T-helper 17 cell (primary cell): ENCODE data around the gene CCDC148. TPM values are rescaled to one million over a fixed set of nuclear protein-coding genes. Genes with fewer than 3 reads are reported as not detected.

Source experiments
- ATAC-seq: fragments of 150-1000 bp; cut with Tn5 transposase; 2 replicates; pipeline ENCODE4 v1.10.0; 2021; ENCODE audit warnings: mild to moderate bottlenecking, moderate library complexity
- DNase-seq, 3 donors: peaks; one replicate each; pipeline versions ENCODE4 v3.0.0 to v3.0.0-alpha.2; 2020 to 2021
- H3K9me3 ChIP-seq: one replicate; pipeline ENCODE4 v1.7.0; 2013; ENCODE audit warnings: low read length, mild to moderate bottlenecking; ENCODE audit not compliant: control insufficient read depth, poor library complexity, severe bottlenecking
- H3K27ac Mint-ChIP-seq: one replicate; pipeline ENCODE4 v1.8.0; 2022; ENCODE audit warnings: mild to moderate bottlenecking, moderate library complexity, mixed read lengths
- H3K27me3 Mint-ChIP-seq: one replicate; pipeline ENCODE4 v1.8.0; 2022; ENCODE audit warnings: mixed read lengths
- H3K36me3 Mint-ChIP-seq: one replicate; pipeline ENCODE4 v1.8.0; 2022; ENCODE audit warnings: low read depth, mixed read lengths
- H3K4me1 Mint-ChIP-seq: one replicate; pipeline ENCODE4 v1.8.0; 2022; ENCODE audit warnings: mild to moderate bottlenecking, mixed read lengths
- H3K4me3 Mint-ChIP-seq: one replicate; pipeline ENCODE4 v1.8.0; 2022; ENCODE audit warnings: mild to moderate bottlenecking, moderate library complexity, mixed read lengths
- total RNA-seq, 4 donors: library from RNA in 2 of 4; stranded (reverse) in 2 of 4; gene quantifications; one replicate each; pipeline ENCODE4 v1.2.3 and lab custom pipeline; 2022 to 2026

CCDC148 gene
- total RNA-seq, 2 donors from 2014 or later = not detected

DNA sequence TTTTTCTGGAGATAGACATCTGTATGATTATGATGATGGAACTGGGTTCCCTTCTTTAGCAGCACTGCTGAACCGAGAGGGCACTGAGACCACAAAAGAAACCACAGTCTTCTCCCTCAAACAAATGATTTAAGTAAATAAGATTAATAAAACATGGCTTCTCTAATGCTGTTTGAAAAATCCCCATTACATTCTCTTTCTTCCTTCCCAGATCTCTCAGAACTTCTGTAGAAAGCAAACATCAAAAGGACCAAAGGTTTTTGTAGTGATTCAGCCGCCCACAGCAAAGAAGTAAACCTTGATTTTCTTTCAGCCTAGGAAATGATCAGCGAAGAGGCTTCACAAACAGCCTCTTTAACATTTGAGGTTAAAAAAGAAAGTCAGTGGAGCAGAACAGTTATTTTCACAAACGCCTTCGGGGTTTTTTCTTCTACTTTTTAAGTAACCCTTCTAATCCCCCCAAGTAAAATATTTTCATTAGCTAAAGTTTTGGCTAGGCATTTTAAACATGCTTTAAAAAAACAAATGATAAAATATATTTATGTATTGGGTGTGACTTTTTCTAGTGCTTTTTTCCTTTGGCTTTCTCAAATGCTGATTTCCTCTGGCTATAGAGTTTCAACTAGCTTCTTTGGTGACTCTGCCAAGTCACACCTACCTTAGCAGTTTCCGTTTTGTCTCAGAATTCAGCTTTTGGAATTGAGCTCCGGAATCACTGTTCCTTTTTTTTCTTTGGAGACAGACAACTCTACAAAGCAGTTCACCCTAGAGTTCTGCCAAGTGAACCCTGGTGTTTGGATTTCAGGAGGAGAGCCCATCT, 265.3 kb downstream of the CCDC148 start:
- Mint-ChIP-seq H3K36me3 (no peaks in the 10 kb centered on the region), H3K4me1 (peaks cover 11% of the 10 kb centered on the region), H3K27ac (peak overlapping the region; percentile 41), H3K27me3 (peaks cover 6% of the 10 kb centered on the region), H3K4me3 (peak overlapping the region; percentile 28)
- ATAC-seq (peak; percentile 86), DNase-seq (no peak)
- H3K9me3 ChIP-seq = no peaks in the 10 kb centered on the region

DNA sequence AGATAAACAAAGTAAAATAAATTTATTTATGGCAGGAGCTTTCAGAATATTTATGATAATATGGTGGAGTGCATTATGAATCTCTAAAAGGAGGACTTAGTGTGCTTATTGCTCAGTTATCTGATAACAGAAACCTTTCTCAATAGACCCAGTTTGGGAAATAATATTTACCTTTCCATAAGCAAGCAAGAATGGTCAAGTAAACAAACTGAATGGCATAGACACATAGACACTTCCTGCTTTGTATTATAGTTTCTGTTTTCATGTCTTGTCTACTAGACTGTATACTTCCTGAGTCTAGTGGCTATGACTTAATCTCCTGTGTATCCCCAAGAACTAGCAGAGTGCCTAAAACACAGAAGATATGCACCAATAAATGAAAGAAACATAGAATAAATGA, 267.0 kb downstream of the CCDC148 start:
- Mint-ChIP-seq H3K4me3 (no peak overlapping the region), H3K36me3 (no peaks in the 10 kb centered on the region), H3K27me3 (peaks cover 11% of the 10 kb centered on the region), H3K27ac (no peak overlapping the region), H3K4me1 (peaks cover 11% of the 10 kb centered on the region)
- no peaks in the 10 kb centered on the region for H3K9me3 ChIP-seq
- DNase-seq = no peak
- peak; percentile 26 for ATAC-seq

DNA sequence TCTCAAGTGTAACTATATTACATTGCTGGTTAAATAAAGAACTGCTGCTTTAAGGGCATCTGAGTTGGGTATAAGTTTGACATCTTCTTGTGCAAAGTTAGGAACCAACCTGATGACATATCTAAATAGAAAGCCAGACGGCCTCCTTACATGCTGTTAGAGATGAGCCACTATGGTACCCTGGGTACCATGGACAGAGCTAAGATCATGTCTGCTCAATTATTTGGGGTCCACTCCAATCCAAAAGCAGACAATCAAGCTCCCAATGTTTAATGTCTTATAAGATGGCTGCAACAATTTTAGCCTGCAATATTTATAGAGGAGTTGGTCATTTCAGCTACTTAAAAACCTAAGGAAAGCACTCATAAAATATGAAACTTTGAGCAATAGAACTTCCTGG, 268.6 kb downstream of the CCDC148 start:
- DNase-seq (no peak), ATAC-seq (no peak)
- no peaks in the 10 kb centered on the region for H3K9me3 ChIP-seq
- Mint-ChIP-seq H3K27me3 (peaks cover 11% of the 10 kb centered on the region), H3K4me3 (no peak overlapping the region), H3K27ac (no peak overlapping the region), H3K36me3 (no peaks in the 10 kb centered on the region), H3K4me1 (peaks cover 13% of the 10 kb centered on the region)

DNA sequence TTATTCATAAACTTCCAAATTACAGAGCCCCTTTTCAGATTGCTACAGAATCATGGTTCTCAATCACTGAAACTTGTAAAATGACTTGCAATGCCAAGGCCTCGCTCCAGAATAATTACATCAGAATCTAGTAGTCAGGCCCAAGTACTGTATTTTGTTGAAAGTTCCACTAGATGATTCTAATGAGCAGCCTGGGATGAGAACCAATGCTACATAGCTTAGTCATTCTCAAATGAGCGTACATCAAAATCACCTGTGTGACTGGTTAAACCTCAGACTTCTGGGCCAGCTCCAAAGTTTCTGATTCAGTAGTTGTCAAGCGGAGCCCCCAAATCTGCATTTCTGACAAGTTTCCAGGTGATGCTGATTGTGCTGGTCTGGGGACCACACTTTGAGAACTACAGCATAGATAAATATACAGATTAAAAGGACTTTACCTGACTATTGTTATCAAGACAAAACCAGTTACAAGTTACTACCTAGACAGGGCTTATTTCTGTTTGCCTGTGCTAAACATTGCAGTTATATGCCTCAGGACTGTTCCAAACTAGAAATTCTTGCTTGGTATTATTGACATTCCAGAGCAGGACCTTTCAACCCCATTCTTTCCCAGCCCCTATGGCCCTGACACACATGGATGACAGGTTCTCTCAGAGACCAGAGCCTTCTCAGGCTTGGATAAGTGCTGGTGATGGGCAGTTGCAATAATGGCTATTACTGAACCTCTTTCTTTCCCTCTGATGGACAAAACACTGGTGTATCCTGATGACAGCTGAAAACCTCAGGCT, 271.8 kb downstream of the CCDC148 start:
- Mint-ChIP-seq H3K36me3 (peaks cover 6% of the 10 kb centered on the region), H3K27me3 (peaks cover 38% of the 10 kb centered on the region), H3K4me3 (no peak overlapping the region), H3K27ac (no peak overlapping the region), H3K4me1 (peaks cover 8% of the 10 kb centered on the region)
- no peaks in the 10 kb centered on the region for H3K9me3 ChIP-seq
- DNase-seq (no peak), ATAC-seq (no peak)

DNA sequence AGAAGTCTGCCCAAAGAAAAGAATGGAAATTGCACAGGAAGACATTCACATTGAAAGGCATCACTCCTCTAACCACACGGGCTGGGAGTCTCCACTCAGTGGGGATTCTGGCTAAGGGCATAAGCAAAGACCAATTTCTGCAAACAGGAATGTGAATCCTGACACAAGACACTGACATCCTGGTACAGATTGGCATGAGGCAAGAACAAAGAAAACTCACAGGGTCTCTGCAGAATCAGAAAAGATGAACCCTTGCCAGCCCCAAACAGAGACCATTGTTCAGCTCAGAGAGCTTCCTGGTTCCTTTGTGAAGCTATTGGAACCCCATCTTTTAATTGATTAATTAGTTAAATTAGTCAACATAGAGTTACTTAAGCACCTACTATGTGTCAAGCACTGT, 272.6 kb downstream of the CCDC148 start:
- DNase-seq = no peak
- Mint-ChIP-seq H3K36me3 (peaks cover 6% of the 10 kb centered on the region), H3K4me3 (no peak overlapping the region), H3K27me3 (peaks cover 39% of the 10 kb centered on the region), H3K27ac (no peak overlapping the region), H3K4me1 (peaks cover 6% of the 10 kb centered on the region)
- no peaks in the 10 kb centered on the region for H3K9me3 ChIP-seq
- ATAC-seq = no peak

DNA sequence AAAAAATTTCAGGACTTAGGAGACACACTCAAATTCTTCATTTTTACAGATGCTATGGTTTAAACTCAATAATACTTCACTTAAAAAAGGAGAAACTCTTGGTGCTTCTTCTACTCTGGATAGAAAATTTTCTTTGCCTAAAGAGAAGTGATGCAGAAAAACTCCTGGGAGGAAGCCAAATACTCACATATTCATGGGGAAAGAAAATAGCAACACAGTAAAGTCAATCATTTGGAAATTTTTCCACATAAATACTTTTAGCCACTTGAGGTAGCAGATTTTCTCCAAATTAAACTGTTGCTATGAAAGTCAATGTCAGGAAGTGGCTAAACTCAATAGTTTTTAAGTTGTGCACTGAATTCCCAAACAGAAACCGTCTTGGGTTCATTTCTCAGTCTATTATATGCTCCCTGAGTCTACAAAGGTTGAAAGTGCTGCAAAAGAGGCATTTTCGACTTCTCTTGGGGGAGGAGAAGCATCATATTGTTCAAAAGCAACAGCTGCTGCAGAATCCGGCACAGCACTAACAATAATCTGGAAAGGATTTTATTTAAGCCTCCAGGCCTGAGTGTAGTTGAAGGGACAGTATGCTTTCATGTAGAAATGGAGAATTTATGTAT, 273.8 kb downstream of the CCDC148 start:
- peaks cover 6% of the 10 kb centered on the region for H3K36me3 Mint-ChIP-seq
- ATAC-seq (no peak), DNase-seq (no peak)
- H3K4me3 Mint-ChIP-seq = no peak overlapping the region
- H3K27me3 Mint-ChIP-seq = peaks cover 50% of the 10 kb centered on the region
- H3K4me1 Mint-ChIP-seq = peaks cover 6% of the 10 kb centered on the region
- no peak overlapping the region for H3K27ac Mint-ChIP-seq
- H3K9me3 ChIP-seq = no peaks in the 10 kb centered on the region

DNA sequence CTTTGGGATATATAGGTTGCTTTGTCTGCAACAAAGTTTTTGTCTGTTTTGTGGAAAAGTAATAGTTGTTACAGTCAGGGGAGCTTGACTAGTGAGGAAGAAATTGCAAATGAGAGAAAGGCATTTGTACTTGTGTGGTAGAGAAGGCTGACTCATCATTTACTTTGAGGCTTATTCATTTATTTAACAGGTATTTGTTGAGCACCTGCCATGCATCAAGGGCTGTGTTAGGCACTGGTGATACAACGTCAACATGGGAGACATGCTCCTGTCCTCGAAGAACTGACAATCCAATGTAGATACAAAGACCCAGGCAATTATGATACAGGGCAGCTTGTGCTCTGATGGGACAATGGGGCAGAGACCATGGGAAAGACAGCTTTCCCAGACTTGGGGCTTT, 275.4 kb downstream of the CCDC148 start:
- peaks cover 6% of the 10 kb centered on the region for H3K36me3 Mint-ChIP-seq
- peaks cover 51% of the 10 kb centered on the region for H3K27me3 Mint-ChIP-seq
- H3K4me1 Mint-ChIP-seq = peaks cover 6% of the 10 kb centered on the region
- H3K9me3 ChIP-seq = no peaks in the 10 kb centered on the region
- no peak overlapping the region for H3K4me3 Mint-ChIP-seq
- no peak overlapping the region for H3K27ac Mint-ChIP-seq
- no peak for ATAC-seq
- DNase-seq = no peak

DNA sequence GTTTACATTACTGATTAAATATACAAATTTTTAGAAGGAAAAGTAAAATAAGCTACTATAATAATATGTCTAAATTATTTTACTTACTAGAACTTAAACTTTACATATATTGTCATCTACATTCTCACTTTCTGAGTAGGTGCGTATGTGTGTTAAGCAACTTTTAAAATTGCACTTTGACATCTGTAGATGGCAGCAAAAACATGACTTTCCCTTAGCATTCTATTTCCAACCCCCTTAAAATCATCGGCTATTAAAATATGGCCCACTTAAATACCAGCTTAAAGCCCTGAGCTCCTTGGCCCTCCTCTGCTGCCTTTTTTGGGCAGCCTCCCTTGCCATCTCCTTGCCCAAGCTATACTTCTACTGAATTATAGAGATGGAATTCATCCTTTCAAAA, 276.9 kb downstream of the CCDC148 start:
- H3K36me3 Mint-ChIP-seq = peaks cover 8% of the 10 kb centered on the region
- ATAC-seq = no peak
- H3K4me3 Mint-ChIP-seq = no peak overlapping the region
- peaks cover 6% of the 10 kb centered on the region for H3K4me1 Mint-ChIP-seq
- DNase-seq = no peak
- H3K27ac Mint-ChIP-seq = no peak overlapping the region
- H3K9me3 ChIP-seq = no peaks in the 10 kb centered on the region
- peaks cover 52% of the 10 kb centered on the region for H3K27me3 Mint-ChIP-seq

DNA sequence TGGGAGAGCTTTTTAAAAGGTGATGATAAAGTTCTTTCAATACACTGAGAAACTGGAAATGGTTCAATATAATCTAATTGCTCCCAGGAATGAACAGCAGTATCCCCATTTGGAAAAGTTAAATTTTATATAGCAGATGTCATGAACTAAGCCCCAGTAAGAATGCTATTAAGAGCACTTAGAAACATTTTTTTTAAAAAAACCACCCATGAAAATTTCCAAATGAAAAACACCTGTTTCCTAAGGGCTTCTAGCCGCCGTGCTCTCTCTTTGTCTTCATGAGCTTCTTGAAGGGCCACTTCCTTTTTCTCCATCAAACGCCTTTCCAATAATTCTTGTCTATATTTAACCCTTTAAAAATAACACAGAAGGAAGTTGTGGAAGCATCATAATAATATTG, 277.9 kb downstream of the CCDC148 start:
- Mint-ChIP-seq H3K36me3 (peaks cover 8% of the 10 kb centered on the region), H3K27me3 (peaks cover 52% of the 10 kb centered on the region), H3K27ac (no peak overlapping the region), H3K4me3 (no peak overlapping the region), H3K4me1 (peaks cover 6% of the 10 kb centered on the region)
- DNase-seq (no peak), ATAC-seq (no peak)
- H3K9me3 ChIP-seq = no peaks in the 10 kb centered on the region

DNA sequence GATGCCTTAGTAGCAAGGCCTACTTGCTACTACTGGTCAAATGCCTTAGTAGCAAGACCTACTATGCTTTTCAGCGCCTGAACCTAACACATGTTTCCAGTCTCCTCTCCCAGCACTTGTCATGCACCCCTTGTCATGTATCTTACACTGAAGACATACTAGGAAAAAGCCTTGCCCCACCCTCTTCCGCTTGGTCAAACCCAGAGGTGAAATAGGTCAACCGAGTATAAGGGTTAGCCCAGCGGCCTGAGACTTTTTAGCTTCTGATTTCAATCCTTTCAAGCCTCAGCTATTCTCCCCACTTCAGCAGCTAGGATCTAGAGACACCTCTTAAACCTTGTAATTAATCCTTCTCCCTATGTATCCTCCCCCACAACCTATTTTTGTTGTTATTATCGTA, 281.6 kb downstream of the CCDC148 start:
- no peaks in the 10 kb centered on the region for H3K9me3 ChIP-seq
- DNase-seq = no peak
- Mint-ChIP-seq H3K4me1 (peaks cover 2% of the 10 kb centered on the region), H3K36me3 (peaks cover 4% of the 10 kb centered on the region), H3K4me3 (no peak overlapping the region), H3K27ac (no peak overlapping the region), H3K27me3 (peaks cover 43% of the 10 kb centered on the region)
- no peak for ATAC-seq

DNA sequence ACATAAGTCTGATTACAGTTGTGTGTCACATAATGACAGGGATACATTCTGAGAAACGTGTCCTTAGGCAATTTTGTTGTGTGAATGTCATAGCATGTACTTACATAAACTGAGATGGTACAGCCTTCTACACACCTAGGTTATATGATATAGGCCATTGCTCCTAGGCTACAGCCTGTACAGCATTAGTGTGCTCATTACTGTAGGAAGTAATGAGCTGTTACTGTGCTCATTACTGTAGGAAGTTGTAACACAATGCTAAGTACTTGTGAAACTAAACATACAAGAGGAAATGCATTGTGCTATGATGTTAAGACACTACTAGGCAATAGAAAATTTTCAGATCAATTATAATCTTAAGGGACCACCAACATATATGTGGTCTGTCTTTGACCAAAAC, 282.1 kb downstream of the CCDC148 start:
- no peak for DNase-seq
- no peak for ATAC-seq
- H3K9me3 ChIP-seq = no peaks in the 10 kb centered on the region
- H3K4me1 Mint-ChIP-seq = no peaks in the 10 kb centered on the region
- H3K4me3 Mint-ChIP-seq = no peak overlapping the region
- peaks cover 4% of the 10 kb centered on the region for H3K36me3 Mint-ChIP-seq
- H3K27me3 Mint-ChIP-seq = peaks cover 41% of the 10 kb centered on the region
- H3K27ac Mint-ChIP-seq = no peak overlapping the region

DNA sequence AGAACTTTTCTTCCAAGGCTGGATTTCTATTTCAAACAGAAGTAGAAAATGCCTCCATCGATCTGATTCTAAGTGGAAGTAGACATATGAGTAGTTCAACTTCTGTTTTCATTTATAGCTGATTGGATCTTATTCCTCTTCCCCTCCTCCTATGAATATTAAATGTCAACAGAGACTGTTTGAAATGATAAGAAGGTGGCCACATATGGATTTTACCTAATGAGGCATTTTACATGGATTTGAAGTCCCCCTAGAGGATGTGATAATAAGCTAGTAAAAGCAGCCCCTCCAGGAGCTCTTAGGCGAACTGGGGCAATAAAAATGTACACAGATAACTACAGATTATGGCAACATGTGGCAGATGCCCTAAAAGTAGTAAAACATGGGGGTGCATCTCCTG, 283.8 kb downstream of the CCDC148 start:
- Mint-ChIP-seq H3K4me1 (no peaks in the 10 kb centered on the region), H3K4me3 (no peak overlapping the region), H3K36me3 (peaks cover 4% of the 10 kb centered on the region), H3K27me3 (peaks cover 30% of the 10 kb centered on the region), H3K27ac (no peak overlapping the region)
- no peaks in the 10 kb centered on the region for H3K9me3 ChIP-seq
- ATAC-seq (no peak), DNase-seq (no peak)

DNA sequence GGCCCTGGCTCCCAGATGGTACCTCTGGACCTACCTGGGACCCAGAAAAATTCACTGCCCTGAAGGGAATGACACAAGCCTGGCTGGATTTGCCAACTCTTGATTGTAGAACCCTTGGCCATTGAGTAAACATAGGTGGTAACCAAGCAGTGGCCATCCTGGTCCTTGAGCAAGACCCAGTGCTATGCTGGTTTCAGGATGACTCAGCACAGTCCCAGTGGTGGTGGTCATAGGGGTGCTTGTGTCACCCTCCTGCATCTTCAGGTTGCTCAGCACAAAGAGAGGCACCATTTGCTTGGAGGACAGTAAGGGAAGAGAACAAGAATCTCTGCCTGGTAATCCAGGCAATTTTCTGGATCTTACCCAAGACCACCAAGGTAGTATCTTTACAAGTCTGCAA, 302.0 kb downstream of the CCDC148 start:
- Mint-ChIP-seq H3K27ac (no peak overlapping the region), H3K36me3 (no peaks in the 10 kb centered on the region)
- no peak for DNase-seq

More for the DNA sequence above, 302.0 kb downstream of the CCDC148 start:
- H3K4me3 Mint-ChIP-seq = no peak overlapping the region
- peaks cover 20% of the 10 kb centered on the region for H3K27me3 Mint-ChIP-seq
- H3K4me1 Mint-ChIP-seq = no peaks in the 10 kb centered on the region
- H3K9me3 ChIP-seq = no peaks in the 10 kb centered on the region
- ATAC-seq = no peak
